Embryonic facial prominence (tissue), 1 donor: Measurements from ENCODE around the gene KRT13.
"Not testable (repeated sequence)": the region's sequence is repeated elsewhere in the genome, so short reads cannot be mapped to it uniquely, and the experiment has no call there.

Experiments
- DNase-seq: peaks from one replicate; pipeline ENCODE4 v3.0.0-alpha.2; 2016; ENCODE audit errors: extremely low spot score

KRT13 gene

DNA sequence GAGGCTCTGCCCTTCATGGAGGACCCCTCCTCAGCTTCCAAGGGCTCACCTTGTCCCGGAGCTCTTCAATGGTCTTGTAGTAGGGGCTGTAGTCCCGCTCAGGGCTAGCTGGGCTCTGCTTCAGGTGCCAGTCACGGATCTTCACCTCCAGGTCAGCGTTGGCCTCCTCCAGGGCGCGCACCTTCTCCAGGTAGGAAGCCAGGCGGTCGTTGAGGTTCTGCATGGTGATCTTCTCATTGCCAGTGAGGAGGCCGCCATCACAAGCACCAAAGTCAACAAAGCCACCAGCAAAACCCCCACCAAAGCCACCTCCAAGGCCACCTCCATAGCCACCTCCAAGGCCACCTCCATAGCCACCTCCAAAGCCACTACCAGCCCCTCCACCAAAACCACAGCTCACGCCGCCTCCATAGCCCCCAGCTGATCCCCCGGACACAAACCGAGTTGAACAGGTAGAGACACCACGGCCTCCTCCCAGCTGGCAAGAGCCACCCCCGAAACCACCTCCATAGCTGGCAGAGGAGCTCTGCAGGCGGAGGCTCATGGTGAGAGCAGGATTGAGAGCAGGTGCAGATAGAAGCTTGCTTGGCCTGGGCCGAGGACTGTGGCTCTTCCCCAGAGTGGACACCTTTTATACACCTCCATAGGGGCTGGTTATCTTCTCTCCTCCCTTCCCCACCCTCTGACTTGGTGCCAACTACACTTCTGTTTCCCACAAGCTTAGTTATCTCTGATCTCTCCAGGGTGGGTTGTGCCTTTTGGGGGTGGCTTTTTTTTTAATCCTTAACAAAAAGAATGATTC lies at the start of gene KRT13:
Gene KRT13, minus strand, starts transcription at position 606 of the 802 bp plus-strand sequence. Its CDS starts 62 bp downstream, at position 544.
- DNase-seq: no peak

DNA sequence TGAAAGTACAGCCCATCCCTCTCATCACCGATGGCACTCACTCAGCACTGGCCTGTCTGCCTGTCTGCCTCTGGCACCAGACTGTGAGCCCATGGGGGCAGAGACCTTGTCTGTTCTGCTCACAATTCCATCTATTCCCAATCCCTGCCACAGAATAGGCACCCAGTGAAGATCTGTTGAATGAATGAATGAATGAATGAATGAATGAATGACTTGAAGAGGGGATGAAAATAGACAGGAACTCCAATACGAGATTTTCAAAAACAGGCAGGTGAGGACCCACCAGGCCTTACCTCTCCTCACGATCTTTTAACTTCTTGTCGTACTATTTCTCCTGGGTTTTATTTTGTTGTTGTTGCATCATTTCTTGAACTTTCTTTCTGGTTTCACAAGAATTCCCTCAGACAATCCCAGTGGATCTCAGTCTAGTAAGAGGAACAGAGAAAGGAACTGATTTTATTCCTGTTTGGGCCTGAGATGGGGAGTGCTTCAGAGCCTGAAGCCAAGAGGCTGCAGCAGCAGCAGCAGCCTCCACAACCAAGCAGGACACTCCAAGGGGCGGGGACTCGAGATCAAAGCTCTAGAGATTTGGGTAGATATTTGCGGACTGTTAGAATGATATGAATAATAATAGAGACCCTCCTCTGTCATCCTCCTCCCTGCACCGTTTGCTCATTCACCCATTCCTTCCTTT lies 48.7 kb upstream of the KRT13 start:
- no peak for DNase-seq

- no peak for DNase-seq
Observed at GRCh38 chr17:41553176-41553575, 47.8 kb upstream of the KRT13 start.

DNA sequence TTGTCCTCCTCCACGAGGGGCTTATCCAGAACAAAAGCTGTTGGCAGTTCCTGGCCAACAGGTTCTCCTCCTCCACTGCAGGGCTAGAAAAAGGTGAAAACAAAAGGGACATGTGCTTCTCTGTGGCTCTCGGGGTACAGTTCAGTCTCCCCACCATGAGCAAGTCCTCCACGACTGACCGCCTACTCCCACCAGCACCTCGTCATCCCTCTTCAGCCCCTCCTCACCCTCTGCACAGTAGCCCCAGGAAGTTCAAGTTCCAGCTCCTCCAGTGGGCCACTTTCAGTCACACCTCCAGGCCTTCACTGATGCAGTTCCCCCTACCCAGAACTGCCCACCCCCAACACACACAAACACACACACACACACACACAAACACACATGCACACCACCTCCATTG lies 47.0 kb upstream of the KRT13 start:
- DNase-seq: no peak

GRCh38 chr17:41551365-41551764 lies 46.0 kb upstream of the KRT13 start:
- no peak for DNase-seq

DNA sequence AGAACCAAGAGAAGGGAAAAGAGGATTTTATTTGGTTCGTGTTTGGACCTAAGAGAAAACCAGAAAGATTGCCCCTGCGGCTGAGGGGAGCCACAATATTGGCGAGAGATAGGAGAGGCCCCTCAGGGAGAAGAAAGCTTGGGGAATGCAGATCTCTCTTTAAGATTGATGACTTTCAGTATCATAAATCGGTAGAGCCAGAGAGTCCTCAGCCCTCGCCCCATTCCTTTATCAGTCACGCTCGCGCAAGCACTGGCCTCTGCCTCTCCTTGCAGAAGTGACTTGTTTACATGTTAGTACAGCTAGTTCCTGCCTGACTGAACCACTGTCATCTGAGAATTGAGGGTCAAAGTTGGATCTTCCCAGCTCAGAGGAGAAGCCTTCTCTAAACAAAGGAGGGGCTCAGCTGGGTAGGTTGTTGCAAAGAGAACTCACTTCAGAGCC lies 44.2 kb upstream of the KRT13 start:
- DNase-seq: no peak

GRCh38 chr17:41548844-41549595 lies 43.6 kb upstream of the KRT13 start:
- peak; percentile 73 for DNase-seq

DNA sequence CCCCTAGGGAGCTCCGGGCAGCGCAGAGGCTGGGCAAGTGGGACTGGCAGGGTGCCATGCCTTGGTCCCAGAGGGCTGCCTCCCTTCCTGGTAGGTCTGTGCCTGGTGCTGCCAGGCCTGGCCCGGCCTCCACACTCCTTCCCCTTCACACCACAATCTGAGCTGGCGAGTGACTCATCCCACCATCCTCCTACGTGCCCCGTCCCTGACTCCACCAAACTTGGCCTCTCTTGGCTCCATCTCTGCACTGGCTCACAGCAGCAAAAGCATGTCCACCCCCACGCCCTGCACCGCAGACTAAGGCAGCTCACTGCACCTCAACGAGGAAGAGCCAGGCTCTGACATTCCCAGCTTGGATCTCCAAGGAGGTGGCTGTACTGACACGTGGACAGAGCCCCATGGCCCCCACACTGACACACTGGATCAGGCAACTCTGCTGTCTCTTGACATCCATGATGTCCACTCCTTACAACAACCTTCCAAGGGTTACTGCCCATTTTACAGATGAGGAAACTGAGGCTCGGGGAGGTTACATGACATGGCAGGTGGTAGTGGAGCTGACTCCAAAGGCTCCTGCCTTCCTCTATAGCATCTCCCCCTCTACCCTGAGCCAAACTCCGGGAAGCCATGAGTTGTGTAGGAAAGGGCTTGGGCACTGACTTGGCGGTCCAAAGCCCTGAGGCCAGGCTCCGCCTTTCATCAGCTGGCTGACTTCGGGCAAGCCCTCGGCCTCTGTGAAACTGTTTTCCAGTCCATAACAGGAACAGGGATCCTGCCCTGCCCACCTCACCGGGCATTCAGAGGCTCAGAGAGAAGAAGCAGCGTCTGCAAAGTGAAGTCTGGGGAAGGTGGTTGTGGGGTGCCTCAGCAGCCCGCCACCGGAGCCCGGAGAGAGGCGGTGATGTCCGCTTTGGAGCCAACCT lies 42.8 kb upstream of the KRT13 start:
- no peak for DNase-seq

GRCh38 chr17:41547378-41547841 lies 42.0 kb upstream of the KRT13 start:
- DNase-seq: no peak

DNA sequence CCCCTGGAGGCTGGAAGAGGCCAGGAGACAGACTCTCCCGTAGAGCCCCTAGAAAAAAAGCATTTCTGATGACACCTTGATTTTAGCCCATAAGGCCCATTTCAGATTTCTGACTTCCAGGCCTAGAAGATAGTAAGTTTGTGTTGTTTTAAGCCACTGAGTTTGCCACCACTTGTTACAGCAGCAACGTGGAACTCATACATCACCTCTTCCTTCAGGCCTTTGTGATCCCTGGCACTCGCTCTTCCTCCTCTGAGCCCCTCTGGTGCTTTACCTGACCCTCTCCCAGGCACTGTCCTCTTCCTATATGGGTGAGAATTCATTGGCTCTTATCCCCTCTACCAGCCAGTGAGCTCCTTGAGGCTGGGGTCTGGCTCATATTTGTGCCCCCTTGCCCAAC lies 41.4 kb upstream of the KRT13 start:
- DNase-seq: no peak

DNA sequence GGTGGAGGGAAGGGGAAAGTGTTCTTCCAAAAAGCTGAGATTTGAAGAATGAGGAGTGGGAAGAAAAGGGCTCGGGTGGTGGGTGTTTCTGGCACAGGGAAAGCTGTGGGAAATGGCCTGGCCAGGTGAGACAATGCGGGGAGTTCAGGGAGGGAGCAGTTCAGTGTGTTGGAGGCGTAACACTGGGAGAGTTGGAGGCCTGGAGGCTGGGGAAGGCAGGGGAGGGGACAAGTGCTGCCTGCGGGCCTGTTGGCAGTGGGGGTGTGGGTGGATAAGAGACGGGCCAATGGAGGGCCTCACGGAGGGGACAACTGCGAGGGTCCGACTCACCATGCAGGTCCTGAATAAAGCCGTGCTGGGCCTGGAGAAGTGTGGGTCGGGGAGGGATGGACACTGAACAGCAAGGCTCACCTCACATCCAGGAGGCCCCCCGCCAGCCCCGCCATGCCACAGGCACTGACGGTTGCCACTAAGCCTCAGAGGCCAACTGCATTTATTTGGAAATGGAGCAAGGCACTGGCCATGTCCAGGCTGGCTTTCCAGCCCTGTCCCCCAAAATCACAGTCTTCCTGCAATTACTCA lies 40.5 kb upstream of the KRT13 start:
- DNase-seq: no peak

DNA sequence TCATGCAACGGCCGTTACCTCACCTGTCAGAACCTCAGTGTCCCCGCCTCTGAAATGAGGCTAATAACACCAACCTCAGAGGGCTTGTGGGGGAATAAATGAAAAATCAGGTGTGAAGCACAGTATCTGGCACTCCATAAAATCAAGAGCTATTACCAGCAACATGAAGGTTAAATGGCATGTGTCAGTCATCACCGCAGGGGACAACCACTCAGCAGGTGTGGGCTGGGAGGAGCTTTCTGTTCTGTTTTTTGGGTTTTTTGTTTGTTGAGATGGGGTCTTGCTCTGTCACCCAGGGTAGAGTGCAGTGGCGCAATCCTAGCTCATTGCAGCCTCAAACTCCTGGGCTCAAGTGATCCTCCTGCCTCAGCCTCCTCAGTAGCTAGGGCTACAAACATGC lies 39.5 kb upstream of the KRT13 start:
- no peak for DNase-seq

GRCh38 chr17:41544491-41544892 lies 39.1 kb upstream of the KRT13 start:
- no peak for DNase-seq

- not testable (repeated sequence) for DNase-seq
Observed at GRCh38 chr17:41542786-41543185, 37.4 kb upstream of the KRT13 start.

DNA sequence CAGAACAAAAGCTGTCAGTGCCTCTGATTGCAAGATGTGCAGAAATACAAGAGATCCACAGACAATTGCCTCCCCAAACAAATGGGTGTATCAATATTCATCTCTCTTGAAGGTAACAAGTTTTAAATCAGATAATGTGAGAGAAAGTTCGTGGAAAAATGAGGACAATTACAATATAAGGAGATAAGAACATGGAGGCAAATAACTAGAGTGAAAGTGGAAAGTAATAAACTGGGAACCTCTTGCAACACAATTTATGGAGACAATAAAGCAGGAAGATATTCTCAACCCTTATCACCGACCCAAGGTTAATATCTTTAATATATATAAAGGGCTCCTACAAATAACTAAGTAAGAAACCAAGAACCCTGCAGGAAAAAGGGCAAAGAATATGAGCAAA lies 36.9 kb upstream of the KRT13 start:
- DNase-seq: no peak

GRCh38 chr17:41540921-41541625 lies 35.7 kb upstream of the KRT13 start:
- no peak for DNase-seq

GRCh38 chr17:41539979-41540701 lies 34.7 kb upstream of the KRT13 start:
- no peak for DNase-seq

DNA sequence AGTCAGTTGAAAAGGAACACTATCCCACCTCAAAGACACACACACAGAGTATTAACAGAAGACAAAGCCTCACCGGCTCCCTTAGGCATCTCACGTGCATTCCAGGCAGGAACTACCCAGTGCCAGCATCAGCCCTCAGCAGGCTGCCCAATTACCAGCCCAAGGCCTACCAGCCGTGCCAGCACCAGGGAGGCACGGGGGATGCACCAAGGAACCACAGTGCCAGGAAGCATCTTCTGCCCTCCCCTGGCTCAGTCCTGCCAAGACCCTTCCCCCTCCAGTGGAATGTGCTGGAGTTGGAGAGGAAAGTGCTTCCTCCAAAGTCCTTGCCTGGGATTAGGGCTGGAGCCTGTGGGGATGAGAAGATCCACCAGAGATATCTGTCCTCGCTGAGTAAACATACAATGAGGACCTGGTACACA lies 33.7 kb upstream of the KRT13 start:
- no peak for DNase-seq

DNA sequence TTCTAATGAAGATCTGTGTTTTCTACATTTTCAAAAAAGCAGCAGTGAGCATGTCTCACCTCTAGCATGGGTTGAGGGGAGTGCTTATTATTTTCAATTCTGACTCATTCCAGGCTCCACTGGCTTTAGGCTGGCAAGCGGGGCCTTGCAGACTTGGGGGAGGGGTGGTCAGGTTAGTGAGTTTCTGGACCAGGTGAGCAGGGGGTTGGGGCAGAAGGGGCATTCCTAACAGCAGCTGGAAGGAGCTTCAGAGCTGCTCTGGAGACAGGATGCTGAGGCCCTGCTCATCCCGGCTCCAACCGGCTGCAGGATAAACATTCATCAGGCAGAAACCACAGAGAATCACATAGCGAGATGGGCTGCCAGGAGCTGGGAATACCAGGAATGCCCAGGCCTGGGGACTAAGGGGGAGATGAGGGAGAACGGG lies 33.2 kb upstream of the KRT13 start:
- no peak for DNase-seq
